Measurements from ENCODE around the gene CATSPERE. TPM values are rescaled to one million over a fixed set of nuclear protein-coding genes. Genes with fewer than 3 reads are reported as not detected.

Gene CATSPERE
- total and polyA plus RNA-seq, 4 experiments from 2014 or later = 0.30 to 2.3 (median 1.4) TPM; not detected in 1

DNA sequence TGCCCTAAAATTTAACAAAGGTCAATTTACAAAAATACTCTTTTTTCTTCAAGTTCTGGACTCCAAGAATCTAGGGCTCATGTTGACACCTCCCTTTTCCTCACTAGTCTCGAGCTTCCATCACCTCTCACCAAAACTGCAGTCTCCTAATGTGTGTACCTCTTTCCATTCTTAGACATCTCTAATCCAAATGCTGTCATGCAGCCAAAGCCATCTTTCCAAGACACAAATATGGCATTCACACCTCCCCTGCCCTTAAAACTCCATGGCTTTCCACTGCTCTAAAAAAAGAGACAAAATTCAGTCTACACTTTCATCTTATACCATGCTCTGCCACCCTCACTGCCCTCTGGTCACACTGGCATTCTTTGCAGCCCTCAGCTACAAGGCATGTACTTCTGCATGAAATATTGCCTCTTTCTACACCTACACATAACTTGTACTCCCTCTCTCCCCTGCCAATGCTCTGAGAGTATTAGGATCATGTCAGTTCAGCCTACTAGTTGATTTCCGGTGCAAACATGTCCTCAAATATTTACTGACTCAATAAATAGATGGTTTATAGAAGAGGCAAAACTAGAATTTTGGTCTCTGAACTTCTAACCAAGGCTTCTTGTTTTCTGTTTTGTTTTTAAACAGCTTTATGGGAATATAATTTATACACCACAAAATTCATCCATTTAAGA is 36.3 kb upstream of the CATSPERE start:
- ChIA-PET CTCF (ENCODE audit: partially characterized antibody) (no interaction called here), POLR2A (ENCODE audit: partially characterized antibody) (no interaction called here)
- no peaks in the 10 kb centered on the region for H3K9me3 ChIP-seq (ENCODE audit: control insufficient read depth in 1 of 2, low read length in 2 of 2)
- H3K27ac ChIP-seq (ENCODE audit: low read depth, low read length) = no peak overlapping the region
- peaks cover 5 to 16% (median 6%) of the 10 kb centered on the region in 4 donors for H3K4me1 Mint-ChIP-seq
- intact Hi-C loops (cut with micrococcal nuclease) = no loop called here
- H3K27me3 Mint-ChIP-seq = no peaks in the 10 kb centered on the region
- H3K4me3 Mint-ChIP-seq = no peak overlapping the region
- peaks cover 0 to 3% (median 0%) of the 10 kb centered on the region in 8 donors for H3K9me3 Mint-ChIP-seq
- peak overlapping the region in 5 of 7 donors; percentile 2 to 79 (median 35) for H3K27ac Mint-ChIP-seq
- peaks cover 26% of the 10 kb centered on the region for H3K36me3 ChIP-seq (ENCODE audit: insufficient read depth, low read length)
- no peak for DNase-seq
- no peaks in the 10 kb centered on the region for H3K4me1 ChIP-seq (ENCODE audit: insufficient read depth, low read length)
- H3K4me3 ChIP-seq (ENCODE audit: low read length in 2 of 2) = no peak overlapping the region
- H3K27me3 ChIP-seq (ENCODE audit: insufficient read depth, low read length) = no peaks in the 10 kb centered on the region
- H3K36me3 Mint-ChIP-seq = peaks cover 33 to 59% of the 10 kb centered on the region in 2 donors

DNA sequence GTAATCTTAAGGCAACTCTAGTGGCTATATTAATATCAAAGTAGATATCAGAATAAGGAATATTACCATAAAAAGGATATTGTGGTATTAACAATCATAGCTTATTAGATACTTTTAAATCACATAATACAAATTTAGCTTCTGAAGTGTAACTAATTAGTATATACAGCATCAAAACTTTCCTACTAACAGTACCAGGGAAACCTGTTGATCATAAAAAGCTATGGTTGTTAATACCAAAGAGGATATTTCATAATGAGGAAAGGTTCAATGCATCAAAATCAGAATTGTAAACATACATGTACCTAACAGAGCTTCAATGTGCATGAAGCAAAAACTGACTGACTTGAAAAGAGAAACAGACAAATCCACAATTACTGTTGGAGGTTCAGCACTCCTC is 33.4 kb upstream of the CATSPERE start:
- H3K36me3 ChIP-seq (ENCODE audit: insufficient read depth, low read length) = peaks cover 24% of the 10 kb centered on the region
- ChIA-PET POLR2A (ENCODE audit: partially characterized antibody) (no interaction called here), CTCF (ENCODE audit: partially characterized antibody) (interaction anchor here (0.6 kb wide), 1 partner anchor 67 kb away, joined by 3 read pairs; no protein-coding TSS in a partner anchor)
- no peaks in the 10 kb centered on the region for H3K27me3 ChIP-seq (ENCODE audit: insufficient read depth, low read length)
- H3K4me1 ChIP-seq (ENCODE audit: insufficient read depth, low read length) = no peaks in the 10 kb centered on the region
- H3K4me3 ChIP-seq (ENCODE audit: low read length in 2 of 2) = no peak overlapping the region
- H3K9me3 ChIP-seq (ENCODE audit: control insufficient read depth in 1 of 2, low read length in 2 of 2) = no peaks in the 10 kb centered on the region
- peaks cover 6 to 12% (median 9%) of the 10 kb centered on the region in 4 donors for H3K4me1 Mint-ChIP-seq
- peaks cover 31 to 58% of the 10 kb centered on the region in 2 donors for H3K36me3 Mint-ChIP-seq
- H3K9me3 Mint-ChIP-seq = peaks cover 0 to 3% (median 0%) of the 10 kb centered on the region in 8 donors
- H3K27me3 Mint-ChIP-seq = no peaks in the 10 kb centered on the region
- no peak overlapping the region for H3K4me3 Mint-ChIP-seq
- H3K27ac Mint-ChIP-seq = no peak overlapping the region
- H3K27ac ChIP-seq (ENCODE audit: low read depth, low read length) = no peak overlapping the region
- intact Hi-C loops (cut with micrococcal nuclease) = no loop called here
- no peak for DNase-seq

DNA sequence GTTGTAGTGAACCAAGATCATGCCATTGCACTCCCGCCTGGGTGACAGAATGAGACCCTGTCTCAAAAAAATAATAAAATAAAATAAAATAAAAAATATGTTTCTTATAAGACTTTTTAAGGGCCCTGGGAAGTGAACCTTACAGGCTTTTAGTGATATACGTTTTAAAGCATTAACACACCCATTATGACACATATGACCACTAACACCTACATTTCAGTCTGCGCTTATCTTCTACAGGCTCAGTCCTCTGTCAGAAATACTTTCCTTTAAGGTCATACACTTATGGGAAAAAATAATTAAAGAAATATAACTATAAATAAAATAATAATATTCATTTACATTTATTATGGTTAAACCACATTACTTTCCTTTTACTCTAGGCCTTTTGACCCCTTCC is 31.3 kb upstream of the CATSPERE start:
- Histone ChIP-seq H3K27me3 (ENCODE audit: insufficient read depth, low read length) (no peaks in the 10 kb centered on the region), H3K4me3 (ENCODE audit: low read length in 2 of 2) (no peak overlapping the region), H3K9me3 (ENCODE audit: control insufficient read depth in 1 of 2, low read length in 2 of 2) (no peaks in the 10 kb centered on the region), H3K4me1 (ENCODE audit: insufficient read depth, low read length) (no peaks in the 10 kb centered on the region), H3K27ac (ENCODE audit: low read depth, low read length) (no peak overlapping the region), H3K36me3 (ENCODE audit: insufficient read depth, low read length) (peaks cover 9% of the 10 kb centered on the region)
- DNase-seq = no peak
- POLR2A ChIA-PET (ENCODE audit: partially characterized antibody) = no interaction called here
- Mint-ChIP-seq H3K27ac (peak overlapping the region in 1 of 7 donors; percentile 39), H3K27me3 (no peaks in the 10 kb centered on the region), H3K4me1 (peaks cover 2 to 9% (median 8%) of the 10 kb centered on the region in 4 donors), H3K36me3 (peaks cover 23 to 49% of the 10 kb centered on the region in 2 donors), H3K9me3 (peaks cover 0 to 3% (median 0%) of the 10 kb centered on the region in 8 donors), H3K4me3 (no peak overlapping the region)
- CTCF ChIA-PET (ENCODE audit: partially characterized antibody) = no interaction called here
- intact Hi-C loops (cut with micrococcal nuclease) = no loop called here

DNA sequence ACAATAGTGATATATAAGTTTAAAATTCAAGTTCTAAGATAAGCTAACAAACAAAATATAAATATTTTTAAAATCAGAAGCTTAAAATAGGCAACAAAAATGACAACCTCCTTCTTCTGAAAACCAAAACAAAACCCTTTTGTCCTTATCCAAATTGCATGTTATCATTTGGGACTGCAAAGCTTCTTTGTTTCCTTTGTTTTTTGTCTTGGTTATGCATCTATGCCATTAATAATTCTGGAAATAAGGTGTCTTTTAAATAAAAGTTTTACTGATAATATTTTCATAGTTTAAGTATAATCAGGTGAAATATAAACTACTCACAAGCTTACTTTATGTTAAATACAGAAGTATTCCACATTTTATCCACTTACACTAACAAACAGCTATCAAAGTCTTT is 29.9 kb upstream of the CATSPERE start:
- H3K27ac Mint-ChIP-seq = no peak overlapping the region
- ChIA-PET POLR2A (ENCODE audit: partially characterized antibody) (no interaction called here), CTCF (ENCODE audit: partially characterized antibody) (no interaction called here)
- no peak overlapping the region for H3K4me3 ChIP-seq (ENCODE audit: low read length in 2 of 2)
- H3K9me3 ChIP-seq (ENCODE audit: control insufficient read depth in 1 of 2, low read length in 2 of 2) = no peaks in the 10 kb centered on the region
- H3K27me3 ChIP-seq (ENCODE audit: insufficient read depth, low read length) = no peaks in the 10 kb centered on the region
- H3K36me3 ChIP-seq (ENCODE audit: insufficient read depth, low read length) = peaks cover 17% of the 10 kb centered on the region
- H3K27ac ChIP-seq (ENCODE audit: low read depth, low read length) = no peak overlapping the region
- H3K4me3 Mint-ChIP-seq = no peak overlapping the region
- peaks cover 30 to 51% of the 10 kb centered on the region in 2 donors for H3K36me3 Mint-ChIP-seq
- peaks cover 0 to 3% (median 0%) of the 10 kb centered on the region in 8 donors for H3K9me3 Mint-ChIP-seq
- H3K4me1 Mint-ChIP-seq = peaks cover 9 to 12% (median 9%) of the 10 kb centered on the region in 4 donors
- H3K4me1 ChIP-seq (ENCODE audit: insufficient read depth, low read length) = no peaks in the 10 kb centered on the region
- no peaks in the 10 kb centered on the region for H3K27me3 Mint-ChIP-seq
- intact Hi-C loops (cut with micrococcal nuclease) = no loop called here
- no peak for DNase-seq

GRCh38 chr1:244435562-244436205 is 25.4 kb upstream of the CATSPERE start:
- Histone ChIP-seq H3K4me3 (ENCODE audit: low read length in 2 of 2) (no peak overlapping the region), H3K27ac (ENCODE audit: low read depth, low read length) (no peak overlapping the region), H3K36me3 (ENCODE audit: insufficient read depth, low read length) (peaks cover 25% of the 10 kb centered on the region), H3K4me1 (ENCODE audit: insufficient read depth, low read length) (peaks cover 15% of the 10 kb centered on the region), H3K9me3 (ENCODE audit: control insufficient read depth in 1 of 2, low read length in 2 of 2) (no peaks in the 10 kb centered on the region), H3K27me3 (ENCODE audit: insufficient read depth, low read length) (no peaks in the 10 kb centered on the region)
- ChIA-PET POLR2A (ENCODE audit: partially characterized antibody) (interaction anchor here (0.9 kb wide), 1 partner anchor 398 kb away, joined by 3 read pairs; no protein-coding TSS in a partner anchor), CTCF (ENCODE audit: partially characterized antibody) (no interaction called here)
- Mint-ChIP-seq H3K27me3 (no peaks in the 10 kb centered on the region), H3K27ac (peak overlapping the region in 3 of 7 donors; percentile 17 to 82 (median 76)), H3K4me3 (no peak overlapping the region), H3K9me3 (no peaks in the 10 kb centered on the region), H3K36me3 (peaks cover 20 to 58% of the 10 kb centered on the region in 2 donors), H3K4me1 (peaks cover 20 to 36% (median 28%) of the 10 kb centered on the region in 4 donors)
- intact Hi-C loops (cut with micrococcal nuclease) = no loop called here
- DNase-seq = no peak

GRCh38 chr1:244436336-244437085 is 24.6 kb upstream of the CATSPERE start:
- H3K27me3 ChIP-seq (ENCODE audit: insufficient read depth, low read length) = no peaks in the 10 kb centered on the region
- Mint-ChIP-seq H3K36me3 (peaks cover 19 to 52% of the 10 kb centered on the region in 2 donors), H3K4me1 (peaks cover 20 to 37% (median 28%) of the 10 kb centered on the region in 4 donors), H3K9me3 (no peaks in the 10 kb centered on the region), H3K27me3 (no peaks in the 10 kb centered on the region), H3K27ac (peak overlapping the region in 3 of 7 donors; percentile 53 to 57 (median 55)), H3K4me3 (no peak overlapping the region)
- ChIA-PET POLR2A (ENCODE audit: partially characterized antibody) (interaction anchor here (0.9 kb wide), 1 partner anchor 397 kb away, joined by 3 read pairs; no protein-coding TSS in a partner anchor), CTCF (ENCODE audit: partially characterized antibody) (no interaction called here)
- peaks cover 15% of the 10 kb centered on the region for H3K4me1 ChIP-seq (ENCODE audit: insufficient read depth, low read length)
- H3K27ac ChIP-seq (ENCODE audit: low read depth, low read length) = no peak overlapping the region
- H3K36me3 ChIP-seq (ENCODE audit: insufficient read depth, low read length) = peaks cover 25% of the 10 kb centered on the region
- H3K9me3 ChIP-seq (ENCODE audit: control insufficient read depth in 1 of 2, low read length in 2 of 2) = no peaks in the 10 kb centered on the region
- intact Hi-C loops (cut with micrococcal nuclease) = no loop called here
- DNase-seq = no peak
- no peak overlapping the region for H3K4me3 ChIP-seq (ENCODE audit: low read length in 2 of 2)

DNA sequence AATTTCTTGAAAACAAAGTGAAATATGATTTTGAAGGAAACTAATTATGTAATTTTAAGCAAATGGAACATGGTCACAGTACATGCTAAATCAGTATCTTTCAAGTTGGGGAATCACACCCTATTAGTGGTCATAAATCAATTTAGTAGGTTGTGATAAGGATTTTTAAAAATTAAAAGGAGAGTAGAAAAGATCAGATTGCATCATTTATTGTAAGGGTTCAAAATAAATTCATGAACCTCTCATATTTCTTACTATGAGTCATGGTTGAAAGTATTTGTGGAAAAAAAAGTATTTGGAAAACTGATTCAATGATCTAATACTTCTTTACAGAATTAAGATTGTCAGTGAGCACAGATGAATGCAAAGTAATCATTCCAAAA is 24.0 kb upstream of the CATSPERE start:
- Histone ChIP-seq H3K9me3 (ENCODE audit: control insufficient read depth in 1 of 2, low read length in 2 of 2) (no peaks in the 10 kb centered on the region), H3K4me1 (ENCODE audit: insufficient read depth, low read length) (peaks cover 16% of the 10 kb centered on the region), H3K36me3 (ENCODE audit: insufficient read depth, low read length) (peaks cover 19% of the 10 kb centered on the region), H3K27ac (ENCODE audit: low read depth, low read length) (no peak overlapping the region), H3K27me3 (ENCODE audit: insufficient read depth, low read length) (no peaks in the 10 kb centered on the region), H3K4me3 (ENCODE audit: low read length in 2 of 2) (no peak overlapping the region)
- no peak for DNase-seq
- H3K9me3 Mint-ChIP-seq = no peaks in the 10 kb centered on the region
- intact Hi-C loops (cut with micrococcal nuclease) = no loop called here
- CTCF ChIA-PET (ENCODE audit: partially characterized antibody) = no interaction called here
- H3K27ac Mint-ChIP-seq = no peak overlapping the region
- no peaks in the 10 kb centered on the region for H3K27me3 Mint-ChIP-seq
- H3K4me1 Mint-ChIP-seq = peaks cover 20 to 39% (median 29%) of the 10 kb centered on the region in 4 donors
- no peak overlapping the region for H3K4me3 Mint-ChIP-seq
- POLR2A ChIA-PET (ENCODE audit: partially characterized antibody) = no interaction called here
- peaks cover 19 to 47% of the 10 kb centered on the region in 2 donors for H3K36me3 Mint-ChIP-seq

All from CD4-positive, alpha-beta memory T cell (primary cell).